ENCODE results near the gene ZBTB34.

ZBTB34 gene

DNA sequence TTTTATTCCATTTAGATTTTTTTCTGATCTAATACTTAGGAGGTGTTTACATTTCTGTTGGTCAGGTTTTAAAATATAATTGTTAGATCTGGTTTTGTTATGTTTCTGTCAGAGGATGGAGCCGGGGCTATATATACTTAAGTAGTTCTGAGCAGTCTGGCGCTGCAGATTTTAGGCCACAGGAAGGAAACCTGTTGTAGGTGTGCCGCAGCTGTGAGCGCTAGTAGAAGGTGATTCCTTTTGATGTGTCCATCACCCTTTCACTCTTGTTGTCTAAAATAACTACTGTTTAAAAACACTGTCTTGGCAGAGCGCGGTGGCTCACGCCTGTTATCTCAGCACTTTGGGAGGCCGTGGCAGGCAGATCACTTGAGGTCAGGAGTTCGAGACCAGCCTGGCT, 17.0 kb downstream of the ZBTB34 start:
- Mint-ChIP-seq H3K9me3 (no peaks in the 10 kb centered on the region), H3K4me1 (peaks cover 23% of the 10 kb centered on the region), H3K4me3 (no peak overlapping the region), H3K27me3 (no peaks in the 10 kb centered on the region), H3K27ac (peak overlapping the region; percentile 42), H3K36me3 (peaks cover 23% of the 10 kb centered on the region)
- CTCF ChIA-PET = no interaction called here
- DNase-seq = peak; percentile 25

DNA sequence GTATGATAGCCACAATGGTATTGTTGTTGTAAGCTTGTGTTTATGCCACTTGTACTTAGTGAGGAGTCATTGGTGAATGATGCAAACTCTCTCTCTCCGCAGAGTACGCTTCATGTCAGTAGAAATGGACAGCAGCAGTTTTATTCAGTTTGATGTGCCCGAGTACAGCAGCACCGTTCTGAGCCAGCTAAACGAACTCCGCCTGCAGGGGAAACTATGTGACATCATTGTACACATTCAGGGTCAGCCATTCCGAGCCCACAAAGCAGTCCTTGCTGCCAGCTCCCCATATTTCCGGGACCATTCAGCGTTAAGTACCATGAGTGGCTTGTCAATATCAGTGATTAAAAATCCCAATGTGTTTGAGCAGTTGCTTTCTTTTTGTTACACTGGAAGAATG, 18.8 kb downstream of the ZBTB34 start:
- Mint-ChIP-seq H3K4me3 (no peak overlapping the region), H3K27ac (no peak overlapping the region), H3K27me3 (no peaks in the 10 kb centered on the region), H3K9me3 (no peaks in the 10 kb centered on the region), H3K36me3 (peaks cover 23% of the 10 kb centered on the region), H3K4me1 (peaks cover 23% of the 10 kb centered on the region)
- CTCF ChIA-PET = interaction anchor here (1.0 to 1.7 kb wide), 2 partner anchors 90 to 173 kb away, joined by 4 to 5 read pairs; no protein-coding TSS in a partner anchor
- no peak for DNase-seq

DNA sequence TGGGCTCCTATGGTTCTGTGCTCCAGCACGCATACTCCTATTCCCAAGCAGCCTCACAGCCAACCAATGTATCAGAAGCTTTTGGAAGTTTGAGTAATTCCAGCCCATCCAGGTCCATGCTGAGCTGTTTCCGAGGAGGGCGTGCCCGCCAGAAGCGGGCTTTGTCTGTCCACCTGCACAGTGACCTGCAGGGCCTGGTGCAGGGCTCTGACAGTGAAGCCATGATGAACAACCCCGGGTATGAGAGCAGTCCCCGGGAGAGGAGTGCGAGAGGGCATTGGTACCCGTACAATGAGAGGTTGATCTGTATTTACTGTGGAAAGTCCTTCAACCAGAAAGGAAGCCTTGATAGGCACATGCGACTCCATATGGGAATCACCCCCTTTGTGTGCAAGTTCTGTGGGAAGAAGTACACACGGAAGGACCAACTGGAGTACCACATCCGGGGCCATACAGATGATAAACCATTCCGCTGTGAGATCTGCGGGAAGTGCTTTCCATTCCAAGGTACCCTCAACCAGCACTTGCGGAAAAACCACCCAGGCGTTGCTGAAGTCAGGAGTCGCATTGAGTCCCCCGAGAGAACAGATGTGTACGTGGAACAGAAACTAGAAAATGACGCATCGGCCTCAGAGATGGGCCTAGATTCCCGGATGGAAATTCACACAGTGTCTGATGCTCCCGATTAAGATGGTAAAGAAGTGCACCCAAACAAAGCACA, 19.9 kb downstream of the ZBTB34 start:
- Mint-ChIP-seq H3K36me3 (peaks cover 23% of the 10 kb centered on the region), H3K27ac (no peak overlapping the region), H3K9me3 (no peaks in the 10 kb centered on the region), H3K4me3 (no peak overlapping the region), H3K4me1 (peaks cover 23% of the 10 kb centered on the region), H3K27me3 (no peaks in the 10 kb centered on the region)
- CTCF ChIA-PET = interaction anchor here (1.0 to 1.7 kb wide), 2 partner anchors 89 to 174 kb away, joined by 4 to 5 read pairs; no protein-coding TSS in a partner anchor
- DNase-seq = no peak

DNA sequence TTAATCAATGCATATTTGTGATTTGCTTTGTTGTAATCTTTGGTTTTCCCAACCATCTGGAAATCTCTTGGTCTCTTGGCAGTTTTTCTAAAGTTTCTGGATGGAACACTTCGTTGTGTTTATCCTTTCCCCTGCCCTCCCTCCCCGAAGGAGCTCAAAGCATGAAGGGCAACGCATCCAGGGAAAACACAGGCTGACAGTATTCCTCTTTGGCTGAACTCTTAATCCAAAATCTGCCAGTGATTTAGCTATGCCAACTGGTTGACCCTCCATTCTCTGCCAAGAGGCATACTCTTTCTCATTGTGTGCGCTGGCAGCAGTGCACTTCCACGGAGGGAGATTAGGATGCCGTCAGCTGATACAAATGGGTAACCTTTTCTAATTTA, 20.5 kb downstream of the ZBTB34 start:
- H3K27ac Mint-ChIP-seq = no peak overlapping the region
- CTCF ChIA-PET = no interaction called here

DNA sequence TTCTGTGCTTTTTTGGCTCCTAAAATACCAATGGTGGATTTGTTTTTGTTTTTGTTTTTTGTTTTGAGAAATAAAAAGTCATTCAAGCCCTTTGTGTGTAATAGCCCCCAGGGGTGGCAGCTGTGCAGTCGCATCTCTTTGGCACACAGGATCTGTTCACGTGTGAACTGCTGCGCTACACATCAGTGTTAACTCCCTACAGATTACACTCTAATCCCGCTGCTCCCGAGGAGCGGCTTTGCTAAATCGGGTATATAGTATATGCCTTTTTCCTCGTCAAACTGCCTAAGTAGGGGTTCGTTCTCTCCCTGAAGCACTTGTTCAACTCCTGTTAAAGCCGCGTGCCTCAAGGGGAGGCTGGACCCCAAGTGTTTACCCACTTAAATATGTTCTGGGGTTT, 22.3 kb downstream of the ZBTB34 start:
- Mint-ChIP-seq H3K9me3 (no peaks in the 10 kb centered on the region), H3K27me3 (no peaks in the 10 kb centered on the region), H3K4me3 (no peak overlapping the region), H3K4me1 (peaks cover 4% of the 10 kb centered on the region), H3K36me3 (peaks cover 21% of the 10 kb centered on the region), H3K27ac (no peak overlapping the region)
- no peak for DNase-seq
- CTCF ChIA-PET = no interaction called here

More for the DNA sequence above, 20.5 kb downstream of the ZBTB34 start:
- Mint-ChIP-seq H3K27me3 (no peaks in the 10 kb centered on the region), H3K4me1 (peaks cover 20% of the 10 kb centered on the region), H3K9me3 (no peaks in the 10 kb centered on the region), H3K36me3 (peaks cover 23% of the 10 kb centered on the region), H3K4me3 (no peak overlapping the region)
- no peak for DNase-seq

DNA sequence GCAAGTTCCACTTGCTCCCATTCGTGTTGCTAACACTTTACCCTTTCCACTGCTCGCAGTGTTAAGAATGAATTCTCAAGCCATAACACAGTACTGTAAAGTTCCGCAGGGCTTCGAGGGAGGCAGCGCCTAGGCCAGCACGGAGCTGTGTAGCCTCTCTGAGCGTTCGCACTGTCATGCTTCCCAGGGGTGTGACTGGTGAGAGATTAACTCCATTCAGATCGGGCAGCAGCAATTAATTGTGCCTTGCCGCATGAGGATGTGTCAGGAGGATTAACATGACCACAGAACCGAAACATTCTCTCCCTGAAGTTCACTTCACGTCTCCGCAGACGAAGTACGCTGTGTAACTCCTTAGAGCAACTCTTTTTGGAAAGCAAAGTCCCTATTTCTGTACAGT, 23.2 kb downstream of the ZBTB34 start:
- CTCF ChIA-PET = no interaction called here
- Mint-ChIP-seq H3K4me1 (no peaks in the 10 kb centered on the region), H3K36me3 (peaks cover 20% of the 10 kb centered on the region), H3K9me3 (no peaks in the 10 kb centered on the region), H3K4me3 (no peak overlapping the region), H3K27ac (no peak overlapping the region), H3K27me3 (no peaks in the 10 kb centered on the region)
- no peak for DNase-seq

DNA sequence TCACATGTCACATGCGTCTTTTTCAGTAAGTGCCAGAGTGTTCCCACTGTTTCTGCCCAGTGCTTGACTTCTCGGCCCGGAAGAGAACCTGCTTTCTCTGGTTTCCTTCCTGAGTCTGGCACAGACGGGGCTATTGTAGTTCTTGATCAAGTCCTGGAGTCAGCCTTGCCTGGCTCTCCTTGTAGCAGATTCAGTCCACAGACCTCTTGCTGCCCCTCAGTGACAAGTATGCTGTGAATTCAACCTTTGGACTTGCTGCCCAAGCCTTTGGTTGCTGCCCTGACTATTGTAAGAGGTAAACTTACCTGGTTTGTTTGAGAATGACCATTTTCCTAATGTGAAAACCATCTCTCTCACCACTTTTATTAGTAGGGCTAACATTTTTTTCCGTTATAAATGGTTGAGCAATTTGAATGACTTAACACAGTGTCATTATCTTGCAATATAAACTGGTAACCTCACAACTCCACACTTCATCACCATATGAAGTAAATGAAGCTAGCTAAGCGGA, 24.7 kb downstream of the ZBTB34 start:
- CTCF ChIA-PET = no interaction called here
- Mint-ChIP-seq H3K27ac (no peak overlapping the region), H3K9me3 (no peaks in the 10 kb centered on the region), H3K4me1 (no peaks in the 10 kb centered on the region), H3K27me3 (peaks cover 9% of the 10 kb centered on the region), H3K4me3 (no peak overlapping the region), H3K36me3 (peaks cover 10% of the 10 kb centered on the region)
- DNase-seq = no peak

DNA sequence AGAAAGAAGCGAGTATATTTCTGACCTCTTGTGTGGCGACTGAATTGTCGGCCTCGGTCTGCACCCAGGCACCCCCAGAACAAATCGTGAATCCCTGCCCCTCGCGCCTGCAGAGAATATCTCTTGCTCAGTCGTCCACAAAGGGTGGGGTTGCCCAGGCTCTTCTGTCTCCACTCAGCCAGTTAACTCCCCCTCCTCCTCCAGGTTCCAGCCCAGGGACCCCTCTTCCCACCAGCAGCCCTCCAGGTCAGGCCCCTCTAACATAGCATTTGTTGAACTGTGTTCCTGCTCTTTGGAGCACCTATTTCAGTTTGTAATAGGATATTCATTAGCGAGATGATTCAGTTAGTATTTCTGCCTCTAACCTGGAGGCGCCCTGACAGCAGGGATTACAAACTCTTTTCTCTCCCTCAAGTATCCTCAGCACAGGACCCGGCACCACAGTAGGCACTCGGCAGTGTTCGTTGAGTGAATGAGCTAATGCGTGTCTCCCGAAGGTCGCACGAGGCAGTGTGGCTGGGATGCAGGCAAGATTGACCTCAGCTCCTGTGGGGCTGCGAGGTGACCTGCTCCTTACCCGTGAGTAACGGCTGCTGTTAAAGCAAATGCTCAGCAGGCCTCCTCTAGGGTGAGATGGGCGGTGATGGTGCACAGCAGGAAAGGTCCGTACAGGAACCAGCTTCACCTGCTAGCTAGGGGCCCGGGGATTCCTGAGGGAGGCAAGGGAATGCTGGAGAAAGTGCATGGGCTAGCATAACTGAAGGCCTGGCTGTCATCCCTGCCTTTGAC, 25.8 kb downstream of the ZBTB34 start:
- CTCF ChIA-PET = no interaction called here
- Mint-ChIP-seq H3K27ac (no peak overlapping the region), H3K4me3 (no peak overlapping the region), H3K27me3 (peaks cover 11% of the 10 kb centered on the region), H3K9me3 (no peaks in the 10 kb centered on the region), H3K36me3 (peaks cover 2% of the 10 kb centered on the region), H3K4me1 (no peaks in the 10 kb centered on the region)
- DNase-seq = no peak

DNA sequence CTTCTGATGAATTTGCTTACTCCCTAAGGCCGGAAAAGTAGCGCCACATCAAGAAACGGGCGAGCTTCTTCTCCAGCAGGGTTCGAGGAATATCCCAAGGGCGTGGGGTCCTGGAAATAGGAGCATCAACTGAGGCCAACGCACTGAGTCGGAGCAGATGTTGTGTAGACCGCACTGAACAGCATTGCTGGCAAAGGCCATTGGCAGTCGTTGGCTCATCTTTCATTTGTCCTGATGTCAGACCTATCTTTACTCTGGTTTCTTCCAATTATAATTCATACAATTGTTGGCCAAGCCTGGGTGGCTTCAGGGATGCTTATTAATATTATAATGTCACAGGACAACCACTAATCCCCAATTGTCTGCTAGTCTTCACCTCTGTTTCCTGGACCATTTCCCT, 26.5 kb downstream of the ZBTB34 start:
- Mint-ChIP-seq H3K9me3 (no peaks in the 10 kb centered on the region), H3K4me3 (no peak overlapping the region), H3K36me3 (no peaks in the 10 kb centered on the region), H3K4me1 (no peaks in the 10 kb centered on the region), H3K27me3 (peaks cover 11% of the 10 kb centered on the region), H3K27ac (no peak overlapping the region)
- CTCF ChIA-PET = no interaction called here
- DNase-seq = no peak

DNA sequence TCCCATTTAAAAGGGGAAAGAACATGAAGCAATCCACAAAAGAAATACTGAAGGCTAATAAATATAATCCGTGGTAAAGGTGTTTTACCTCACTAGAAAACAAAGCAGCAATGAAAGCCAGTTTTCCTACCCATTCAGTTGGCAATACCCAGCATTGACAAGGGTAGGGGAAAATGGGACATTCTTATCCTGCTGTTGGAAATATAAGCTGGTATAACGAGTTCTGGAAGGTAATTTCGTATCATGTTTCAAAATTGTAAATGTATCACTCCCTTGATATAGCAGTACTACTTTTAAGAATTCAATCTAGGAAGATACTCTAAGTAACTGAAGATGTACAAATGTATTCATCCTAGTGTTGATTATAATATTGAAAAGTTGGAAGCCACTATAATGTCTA, 31.2 kb downstream of the ZBTB34 start:
- H3K27me3 Mint-ChIP-seq = peaks cover 11% of the 10 kb centered on the region
- no peaks in the 10 kb centered on the region for H3K9me3 Mint-ChIP-seq
- no peak for DNase-seq
- no peaks in the 10 kb centered on the region for H3K36me3 Mint-ChIP-seq
- no peak overlapping the region for H3K27ac Mint-ChIP-seq
- CTCF ChIA-PET = no interaction called here
- no peaks in the 10 kb centered on the region for H3K4me1 Mint-ChIP-seq
- H3K4me3 Mint-ChIP-seq = no peak overlapping the region

DNA sequence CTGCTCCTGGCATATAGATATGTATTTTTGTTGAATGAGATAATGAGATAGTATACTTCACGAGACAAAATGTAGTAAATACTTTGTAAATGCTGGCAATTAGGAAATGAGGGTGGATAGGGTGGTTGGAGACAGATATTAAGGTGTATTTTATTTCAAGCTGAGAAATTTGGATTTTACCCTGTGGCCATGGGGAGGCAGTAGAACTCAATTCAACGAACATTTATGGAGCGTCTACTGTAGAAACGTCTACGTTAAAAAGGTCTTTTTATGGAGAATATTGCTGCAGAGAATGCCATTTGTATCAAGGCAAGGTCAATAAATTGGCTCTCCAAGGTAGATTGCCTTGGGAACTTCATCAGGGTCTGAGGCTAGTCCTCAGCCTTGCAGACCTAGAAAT, 32.6 kb downstream of the ZBTB34 start:
- Mint-ChIP-seq H3K27me3 (peaks cover 11% of the 10 kb centered on the region), H3K27ac (no peak overlapping the region), H3K4me3 (no peak overlapping the region), H3K36me3 (no peaks in the 10 kb centered on the region), H3K9me3 (no peaks in the 10 kb centered on the region), H3K4me1 (no peaks in the 10 kb centered on the region)
- CTCF ChIA-PET = no interaction called here
- no peak for DNase-seq

DNA sequence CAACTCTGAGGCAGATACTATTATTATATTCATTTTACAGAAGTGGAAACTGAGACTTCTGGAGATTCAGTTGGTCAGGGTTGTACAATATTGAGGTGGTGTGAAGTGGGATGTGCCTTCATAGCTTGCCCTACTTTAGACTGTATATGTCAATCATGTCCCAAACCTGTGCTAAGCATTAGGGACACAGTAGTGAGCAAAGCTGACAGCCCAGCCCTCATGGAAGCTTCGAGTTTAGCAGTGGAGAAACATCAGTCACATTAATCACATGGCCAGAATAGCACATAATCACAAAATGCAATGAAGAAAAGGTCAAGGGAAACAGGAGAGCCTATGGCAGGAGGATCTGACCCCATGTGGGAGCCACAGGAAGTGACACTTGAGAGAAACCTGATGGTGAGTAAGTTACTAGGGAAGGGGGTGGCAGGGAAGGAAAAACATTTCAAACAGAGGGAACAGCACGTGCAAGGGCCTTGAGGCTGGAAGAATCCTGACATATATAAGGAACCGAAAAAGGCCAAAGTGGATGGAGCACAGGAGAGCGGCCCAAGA, 33.7 kb downstream of the ZBTB34 start:
- H3K9me3 Mint-ChIP-seq = no peaks in the 10 kb centered on the region
- CTCF ChIA-PET = interaction anchor here (0.8 kb wide), 1 partner anchor 26 kb away, joined by 3 read pairs; no protein-coding TSS in a partner anchor
- H3K27me3 Mint-ChIP-seq = peaks cover 11% of the 10 kb centered on the region
- no peak overlapping the region for H3K4me3 Mint-ChIP-seq
- no peak for DNase-seq
- H3K4me1 Mint-ChIP-seq = no peaks in the 10 kb centered on the region
- no peak overlapping the region for H3K27ac Mint-ChIP-seq
- H3K36me3 Mint-ChIP-seq = no peaks in the 10 kb centered on the region

DNA sequence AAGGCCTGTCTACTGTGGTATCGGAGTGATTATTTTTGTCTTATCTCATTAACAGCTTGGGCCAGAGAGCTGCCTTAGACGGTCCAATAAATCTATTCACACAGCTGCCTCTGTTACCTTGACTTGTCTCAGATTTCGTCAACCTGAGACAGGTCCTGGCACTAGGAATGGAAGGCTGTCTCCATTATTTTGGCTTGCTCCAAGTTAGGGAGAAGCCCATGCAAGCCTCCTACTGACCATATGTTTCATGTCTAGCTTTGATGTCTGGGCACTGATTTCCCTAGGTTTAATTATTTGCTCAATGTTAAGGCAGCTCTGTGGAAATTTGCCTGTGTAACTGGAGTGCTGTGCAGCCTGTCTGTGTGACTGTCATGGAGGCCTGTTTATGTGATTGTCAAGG, 41.8 kb downstream of the ZBTB34 start:
- Mint-ChIP-seq H3K27me3 (peaks cover 8% of the 10 kb centered on the region), H3K4me3 (no peak overlapping the region), H3K27ac (no peak overlapping the region), H3K9me3 (peaks cover 9% of the 10 kb centered on the region), H3K36me3 (no peaks in the 10 kb centered on the region), H3K4me1 (no peaks in the 10 kb centered on the region)
- no peak for DNase-seq
- CTCF ChIA-PET = no interaction called here

DNA sequence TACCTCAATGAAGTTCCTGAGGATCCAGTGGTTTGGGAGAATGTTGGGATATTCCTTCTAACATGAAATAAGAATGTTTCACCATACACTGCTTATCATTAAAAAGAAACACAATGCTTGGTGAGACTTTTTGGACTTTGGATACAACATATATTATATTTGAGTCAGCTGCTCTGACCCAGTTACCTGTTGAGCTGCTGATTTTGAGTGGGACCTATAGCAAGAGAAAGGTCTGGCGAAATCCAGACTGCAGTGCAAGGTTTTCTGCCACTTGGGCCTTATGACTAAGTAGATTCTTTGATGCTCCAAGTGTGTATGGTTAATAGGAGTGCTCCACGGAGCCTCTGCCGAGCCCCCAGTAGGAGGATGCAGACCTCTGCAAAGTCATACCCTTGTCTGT, 44.1 kb downstream of the ZBTB34 start:
- Mint-ChIP-seq H3K36me3 (no peaks in the 10 kb centered on the region), H3K9me3 (peaks cover 9% of the 10 kb centered on the region), H3K4me1 (no peaks in the 10 kb centered on the region), H3K4me3 (no peak overlapping the region), H3K27me3 (peaks cover 26% of the 10 kb centered on the region), H3K27ac (no peak overlapping the region)
- CTCF ChIA-PET = no interaction called here
- DNase-seq = no peak

DNA sequence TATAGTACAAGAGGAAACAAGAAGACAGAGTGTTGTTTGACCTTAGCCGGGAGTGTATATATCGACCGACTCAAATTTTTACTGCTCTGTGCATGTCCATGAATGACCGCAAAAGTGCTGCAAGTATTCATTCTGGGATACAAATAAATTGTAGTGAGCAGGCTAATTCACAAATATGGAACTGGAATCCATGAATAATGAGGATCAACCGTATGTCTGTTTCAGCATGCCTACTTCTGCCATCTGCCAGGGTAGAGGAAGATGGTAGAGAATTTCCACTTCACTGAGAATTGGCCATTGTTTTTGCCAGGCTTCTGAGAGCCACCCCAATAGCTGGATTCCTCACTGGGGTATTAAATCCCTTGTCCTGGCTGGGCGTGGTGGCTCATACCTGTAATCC, 45.7 kb downstream of the ZBTB34 start:
- Mint-ChIP-seq H3K9me3 (peaks cover 7% of the 10 kb centered on the region), H3K27ac (no peak overlapping the region), H3K36me3 (no peaks in the 10 kb centered on the region), H3K27me3 (peaks cover 29% of the 10 kb centered on the region), H3K4me3 (no peak overlapping the region), H3K4me1 (no peaks in the 10 kb centered on the region)
- CTCF ChIA-PET = no interaction called here
- no peak for DNase-seq
